Stimulated activated CD8-positive, alpha-beta memory T cell treated with anti-CD3 and anti-CD28 coated beads, Interleukin-15, amount 100 ng/mL, for 4 hours (primary cell): Measurements from ENCODE around the gene SPTBN4.

Source experiments
- DNase-seq, 2 donors: peaks; one replicate each; pipeline ENCODE4 v3.0.0-alpha.2; 2020; ENCODE audit warnings: low read depth in 2 of 2

Gene SPTBN4

GRCh38 chr19:40603389-40604170 is 136.8 kb downstream of the SPTBN4 start:
- DNase-seq: peak; percentile 90 to 96

GRCh38 chr19:40604171-40604646 is 137.4 kb downstream of the SPTBN4 start:
- DNase-seq: no peak

GRCh38 chr19:40604647-40605215 is 137.9 kb downstream of the SPTBN4 start:
- DNase-seq: no peak

DNA sequence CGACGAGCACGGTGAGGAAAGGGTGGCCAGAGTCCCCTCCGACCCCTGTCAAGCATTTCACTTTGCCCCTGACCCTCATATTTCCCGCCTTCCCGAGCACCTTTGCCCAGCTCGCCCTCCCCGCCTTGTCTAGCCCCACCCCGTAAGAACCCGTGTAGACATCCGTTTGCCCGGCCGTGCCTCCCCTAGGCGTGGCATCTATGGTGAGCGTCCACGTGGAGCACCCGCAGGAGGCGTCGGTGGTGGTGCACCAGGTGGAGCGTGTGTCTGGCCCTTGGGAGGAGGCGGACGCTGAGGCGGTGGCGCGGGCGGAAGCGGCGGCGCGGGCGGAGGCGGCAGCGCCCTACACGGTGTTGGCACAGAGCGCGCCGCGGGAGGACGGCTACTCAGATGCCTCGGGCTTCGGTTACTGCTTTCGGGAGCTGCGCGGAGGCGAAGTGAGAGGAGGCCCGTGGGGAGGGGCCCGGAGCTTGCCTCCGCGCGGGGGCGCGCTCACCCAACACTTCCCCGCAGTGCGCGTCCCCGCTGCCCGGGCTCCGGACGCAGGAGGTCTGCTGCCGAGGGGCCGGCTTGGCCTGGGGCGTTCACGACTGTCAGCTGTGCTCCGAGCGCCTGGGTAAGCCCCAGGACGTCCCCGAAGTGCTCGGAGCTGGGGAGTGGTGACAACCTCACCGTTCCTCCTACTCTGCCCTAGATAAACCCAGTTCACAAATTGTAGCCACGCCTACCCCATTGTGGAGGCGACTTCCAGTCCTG is 138.6 kb downstream of the SPTBN4 start:
- peak; percentile 78 to 81 for DNase-seq

- no peak for DNase-seq
Observed at GRCh38 chr19:40607311-40608239, 140.8 kb downstream of the SPTBN4 start.

DNA sequence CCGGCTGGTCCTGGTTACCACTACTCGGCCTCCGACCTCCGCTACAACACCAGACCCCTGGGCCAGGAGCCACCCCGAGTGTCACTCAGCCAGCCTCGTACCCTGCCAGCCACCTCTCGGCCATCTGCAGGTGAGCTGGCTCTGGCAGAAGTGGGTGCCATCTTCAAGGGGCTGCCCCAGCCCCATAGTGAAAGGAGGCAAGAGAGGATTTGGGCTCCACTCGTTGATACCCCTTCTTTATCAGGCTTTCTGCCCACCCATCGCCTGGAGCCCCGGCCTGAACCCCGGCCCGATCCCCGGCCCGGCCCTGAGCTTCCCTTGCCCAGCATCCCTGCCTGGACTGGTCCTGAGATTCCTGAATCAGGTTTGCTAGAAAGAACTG is 141.4 kb downstream of the SPTBN4 start:
- no peak for DNase-seq

- no peak for DNase-seq
Observed at GRCh38 chr19:40608957-40609356, 142.2 kb downstream of the SPTBN4 start.

DNA sequence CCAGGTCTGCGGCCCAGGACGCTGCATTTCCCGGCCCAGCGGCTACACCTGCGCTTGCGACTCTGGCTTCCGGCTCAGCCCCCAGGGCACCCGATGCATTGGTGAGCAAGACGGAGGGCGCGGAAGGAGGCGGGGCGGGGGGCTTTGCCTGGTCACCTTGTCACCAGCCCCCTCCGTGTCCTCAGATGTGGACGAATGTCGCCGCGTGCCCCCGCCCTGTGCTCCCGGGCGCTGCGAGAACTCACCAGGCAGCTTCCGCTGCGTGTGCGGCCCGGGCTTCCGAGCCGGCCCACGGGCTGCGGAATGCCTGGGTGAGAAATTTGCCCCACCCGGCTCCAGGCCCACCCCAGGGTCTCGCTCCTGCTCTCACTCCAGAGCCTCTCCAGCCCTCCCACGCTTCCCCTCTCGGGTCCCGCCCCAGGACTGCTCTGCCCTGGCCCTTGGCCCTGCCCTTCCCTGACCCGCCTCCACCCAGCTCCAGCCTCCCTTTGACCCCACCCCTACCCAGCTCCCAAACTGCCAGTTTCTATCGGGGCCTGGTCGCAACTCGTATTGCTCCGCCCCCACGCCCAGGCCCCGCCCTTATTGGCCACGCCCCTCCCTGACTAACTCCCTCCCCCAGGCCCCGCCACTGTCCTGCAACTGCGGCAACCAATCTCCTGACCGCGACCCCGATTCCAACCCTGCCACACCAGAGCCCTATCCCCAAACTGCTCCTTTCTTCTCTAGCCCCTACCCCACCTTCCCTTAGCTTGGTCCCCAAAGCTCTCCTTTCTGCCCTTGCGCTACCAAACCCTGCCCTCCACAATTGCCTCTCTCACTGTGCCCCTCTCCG is 143.0 kb downstream of the SPTBN4 start:
- peak; percentile 76 for DNase-seq

DNA sequence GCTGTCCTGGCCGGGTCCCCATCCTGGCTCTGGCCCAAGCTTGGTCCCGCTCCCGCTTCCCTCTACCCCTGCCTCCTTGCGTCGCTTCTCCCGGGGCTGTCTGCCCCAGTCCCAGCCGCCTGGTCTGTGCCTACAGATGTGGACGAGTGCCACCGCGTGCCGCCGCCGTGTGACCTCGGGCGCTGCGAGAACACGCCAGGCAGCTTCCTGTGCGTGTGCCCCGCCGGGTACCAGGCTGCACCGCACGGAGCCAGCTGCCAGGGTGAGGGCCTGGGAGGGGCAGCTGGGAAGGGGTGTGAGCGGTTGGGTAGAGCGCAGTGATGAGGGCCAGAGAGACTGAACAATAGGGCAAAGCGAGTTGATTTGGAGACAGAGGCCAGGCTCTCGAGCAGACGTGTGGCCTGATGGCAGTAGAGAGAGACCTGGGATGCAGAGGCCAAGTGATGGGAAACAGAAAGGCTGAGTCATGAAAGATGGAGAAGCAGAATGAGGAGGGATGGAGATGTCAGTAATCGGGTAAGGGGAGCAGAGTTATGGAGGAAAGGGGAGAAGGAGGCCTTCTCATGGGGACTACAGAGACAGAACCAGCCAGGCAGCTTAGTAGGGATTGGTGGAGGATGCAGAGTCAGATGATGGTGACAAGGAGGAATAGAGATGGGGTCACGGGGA is 143.7 kb downstream of the SPTBN4 start:
- no peak for DNase-seq

- DNase-seq: no peak
Observed at GRCh38 chr19:40611096-40611495, 144.3 kb downstream of the SPTBN4 start.

GRCh38 chr19:40611900-40612698 is 145.3 kb downstream of the SPTBN4 start:
- DNase-seq: no peak

- peak; percentile 55 to 64 for DNase-seq
Observed at GRCh38 chr19:40612831-40613689, 146.3 kb downstream of the SPTBN4 start.

DNA sequence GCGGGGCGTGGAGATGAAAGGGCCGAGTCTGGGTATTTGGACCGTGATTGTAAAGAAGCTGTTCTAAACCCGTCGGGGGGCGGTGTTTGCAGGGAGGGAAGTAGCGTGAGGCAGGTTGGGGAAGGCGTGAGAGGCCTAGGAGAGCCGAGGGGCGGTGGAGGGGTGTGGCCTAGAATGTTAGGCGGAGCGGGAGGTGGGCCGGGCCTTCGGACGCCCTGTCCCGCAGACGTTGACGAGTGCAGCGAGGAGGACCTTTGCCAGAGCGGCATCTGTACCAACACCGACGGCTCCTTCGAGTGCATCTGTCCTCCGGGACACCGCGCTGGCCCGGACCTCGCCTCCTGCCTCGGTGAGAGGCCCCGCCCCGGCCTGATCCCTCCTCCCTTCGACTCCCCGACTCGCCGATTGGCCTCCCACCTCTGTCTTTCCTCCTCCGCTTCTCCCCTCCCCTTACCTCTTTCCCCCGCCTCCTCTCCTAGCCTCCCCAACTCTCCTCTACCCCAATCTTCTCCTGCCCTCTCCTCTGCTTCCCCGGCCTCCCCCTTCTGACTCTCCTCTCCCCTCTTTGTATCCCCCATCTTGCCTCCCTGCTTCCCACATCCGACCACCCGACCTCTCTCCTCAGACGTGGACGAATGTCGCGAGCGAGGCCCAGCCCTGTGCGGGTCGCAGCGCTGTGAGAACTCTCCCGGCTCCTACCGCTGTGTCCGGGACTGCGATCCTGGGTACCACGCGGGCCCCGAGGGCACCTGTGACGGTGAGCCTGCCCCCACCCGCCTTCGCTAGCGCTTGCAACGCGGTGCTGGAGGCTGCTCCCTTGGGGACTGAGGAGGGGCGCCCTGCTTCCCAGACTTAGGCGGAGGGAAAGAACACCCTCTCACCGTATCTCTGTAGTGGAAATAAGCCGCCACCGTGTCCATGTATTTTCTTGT is 147.2 kb downstream of the SPTBN4 start:
- peak; percentile 79 to 83 for DNase-seq

- DNase-seq: peak; percentile 88 to 96
Observed at GRCh38 chr19:40614622-40615411, 148.0 kb downstream of the SPTBN4 start.

- DNase-seq: no peak
Observed at GRCh38 chr19:40616178-40616577, 149.4 kb downstream of the SPTBN4 start.

- no peak for DNase-seq
Observed at GRCh38 chr19:40616941-40617340, 150.1 kb downstream of the SPTBN4 start.
